ENCODE results near the gene ST6GALNAC5. TPM values are rescaled to one million over a fixed set of nuclear protein-coding genes. Genes with fewer than 3 reads are reported as not detected.
"Not testable (repeated sequence)": the region's sequence is repeated elsewhere in the genome, so short reads cannot be mapped to it uniquely, and the experiment has no call there.

ST6GALNAC5 gene
- total RNA-seq, 4 donors from 2014 or later: 0.44 to 3.2 (median 0.65) TPM; not detected in 1

DNA sequence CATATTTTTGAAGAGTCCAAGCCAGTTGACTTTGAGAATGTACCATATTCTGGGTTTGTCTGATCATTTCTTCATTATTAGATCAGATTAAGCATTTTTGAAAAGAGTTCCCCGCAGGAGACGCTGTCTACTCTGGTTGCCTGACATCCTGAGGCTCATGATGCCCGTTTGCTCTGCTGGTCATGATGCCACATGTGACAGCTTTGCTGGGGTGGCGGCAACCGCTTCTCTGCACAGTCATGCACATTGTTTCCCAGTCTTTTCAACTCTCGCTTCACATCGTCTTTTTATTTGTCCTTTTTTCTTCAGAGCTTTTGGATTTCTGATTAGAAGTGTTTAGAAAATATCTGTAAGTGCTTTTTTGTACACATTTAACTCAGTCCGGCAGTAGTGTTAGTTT lies 90.7 kb downstream of the ST6GALNAC5 start:
- ATAC-seq (ENCODE audit: low FRiP score): no peak
- TF ChIP-seq, protein P1, sequence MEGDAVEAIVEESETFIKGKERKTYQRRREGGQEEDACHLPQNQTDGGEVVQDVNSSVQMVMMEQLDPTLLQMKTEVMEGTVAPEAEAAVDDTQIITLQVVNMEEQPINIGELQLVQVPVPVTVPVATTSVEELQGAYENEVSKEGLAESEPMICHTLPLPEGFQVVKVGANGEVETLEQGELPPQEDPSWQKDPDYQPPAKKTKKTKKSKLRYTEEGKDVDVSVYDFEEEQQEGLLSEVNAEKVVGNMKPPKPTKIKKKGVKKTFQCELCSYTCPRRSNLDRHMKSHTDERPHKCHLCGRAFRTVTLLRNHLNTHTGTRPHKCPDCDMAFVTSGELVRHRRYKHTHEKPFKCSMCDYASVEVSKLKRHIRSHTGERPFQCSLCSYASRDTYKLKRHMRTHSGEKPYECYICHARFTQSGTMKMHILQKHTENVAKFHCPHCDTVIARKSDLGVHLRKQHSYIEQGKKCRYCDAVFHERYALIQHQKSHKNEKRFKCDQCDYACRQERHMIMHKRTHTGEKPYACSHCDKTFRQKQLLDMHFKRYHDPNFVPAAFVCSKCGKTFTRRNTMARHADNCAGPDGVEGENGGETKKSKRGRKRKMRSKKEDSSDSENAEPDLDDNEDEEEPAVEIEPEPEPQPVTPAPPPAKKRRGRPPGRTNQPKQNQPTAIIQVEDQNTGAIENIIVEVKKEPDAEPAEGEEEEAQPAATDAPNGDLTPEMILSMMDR (IDR thresholded peaks at IDR 0.05): no peak
- no peak for DNase-seq (ENCODE audit: low spot score)

DNA sequence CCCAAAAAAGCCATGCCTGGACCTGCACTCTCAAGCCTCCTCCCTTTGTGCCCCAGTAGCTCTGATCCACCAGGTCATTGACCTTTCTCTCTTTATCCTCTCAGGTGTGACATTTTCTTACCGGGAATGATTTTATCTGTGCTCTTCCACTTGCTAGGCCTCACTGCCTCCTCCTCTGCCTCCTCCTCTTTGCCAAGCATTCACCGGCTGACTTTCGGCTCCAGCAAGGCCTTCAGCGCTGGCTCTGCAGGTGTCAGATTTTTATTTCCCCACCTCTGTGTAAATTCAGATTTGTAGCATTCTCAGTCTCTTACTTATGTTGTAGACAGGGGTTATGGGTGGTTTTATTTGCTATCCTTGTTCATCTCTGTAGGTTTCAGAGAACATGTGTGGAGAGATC lies 91.5 kb downstream of the ST6GALNAC5 start:
- TF ChIP-seq, protein P1 (IDR thresholded peaks at IDR 0.05): no peak
- ATAC-seq (ENCODE audit: low FRiP score): no peak
- DNase-seq (ENCODE audit: low spot score): no peak

DNA sequence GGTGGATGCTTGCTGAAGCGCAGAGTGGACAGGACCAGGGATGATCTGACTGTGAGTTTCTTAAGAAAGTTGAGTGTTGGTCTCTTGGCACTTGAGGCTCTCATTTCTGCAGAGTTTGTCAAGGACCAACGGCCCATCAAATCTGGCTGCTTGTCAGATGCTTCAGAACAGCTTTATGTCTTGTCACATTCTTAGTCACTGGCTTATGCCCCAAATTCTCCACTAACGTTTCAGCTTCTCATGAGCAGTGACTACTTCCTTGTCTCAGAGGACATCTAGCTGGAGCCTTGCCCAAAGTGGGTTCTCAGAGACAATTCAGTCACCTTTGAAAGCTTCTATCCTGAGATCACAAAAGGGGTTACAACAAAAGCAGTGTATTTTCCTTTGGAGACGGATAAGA lies 92.3 kb downstream of the ST6GALNAC5 start:
- no peak for DNase-seq (ENCODE audit: low spot score)
- TF ChIP-seq, protein P1 (IDR thresholded peaks at IDR 0.05): no peak
- ATAC-seq (ENCODE audit: low FRiP score): no peak

DNA sequence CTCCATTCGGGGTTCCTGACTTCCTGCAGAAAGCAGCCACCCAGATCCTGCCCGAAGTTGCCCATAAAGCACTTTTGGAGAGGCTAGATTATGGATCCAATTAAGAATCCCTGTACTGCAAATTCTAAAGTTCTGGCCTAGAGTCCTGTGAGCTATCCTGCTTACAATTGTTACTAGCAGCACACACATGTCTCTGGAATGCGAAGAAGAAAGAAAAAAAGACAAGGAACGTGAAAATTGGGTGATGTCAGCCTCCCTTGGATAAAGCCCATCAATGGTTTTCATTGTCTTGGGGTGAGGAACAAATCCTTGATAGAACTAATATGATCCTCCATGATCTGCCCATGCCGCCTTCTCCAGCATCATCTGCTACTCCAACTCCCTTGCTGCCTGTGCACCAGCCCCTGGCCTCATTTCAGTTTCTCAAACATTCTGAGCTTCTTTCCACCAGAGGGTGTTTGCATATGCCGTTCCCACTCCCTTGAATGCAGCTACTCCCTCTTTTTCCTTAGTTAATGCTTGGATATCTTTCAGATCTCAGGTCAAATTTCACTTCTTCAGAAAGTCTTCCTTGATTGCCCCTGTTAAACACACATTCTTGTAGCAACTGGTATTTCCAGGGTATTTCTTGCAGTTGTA lies 94.0 kb downstream of the ST6GALNAC5 start:
- TF ChIP-seq, protein P1 (IDR thresholded peaks at IDR 0.05): no peak
- DNase-seq (ENCODE audit: low spot score): no peak
- no peak for ATAC-seq (ENCODE audit: low FRiP score)

DNA sequence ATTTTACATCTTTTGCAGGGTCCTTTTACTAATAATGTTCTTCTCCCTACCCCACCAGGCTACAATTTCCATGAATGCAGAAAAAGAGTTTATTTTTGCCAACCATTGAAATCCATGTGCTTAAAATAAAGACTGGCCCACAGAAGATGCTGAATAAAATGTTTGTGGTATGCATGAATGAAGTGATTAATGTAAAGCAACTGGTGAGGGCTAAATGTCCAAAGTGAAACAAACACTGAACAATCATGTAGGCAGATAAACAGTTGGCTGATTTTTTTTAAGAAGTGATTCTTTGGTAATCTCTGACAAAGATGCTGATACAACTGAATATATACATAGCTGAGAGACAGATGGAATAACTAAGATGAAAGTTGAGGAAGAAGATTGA lies 94.5 kb downstream of the ST6GALNAC5 start:
- no peak for DNase-seq (ENCODE audit: low spot score)

DNA sequence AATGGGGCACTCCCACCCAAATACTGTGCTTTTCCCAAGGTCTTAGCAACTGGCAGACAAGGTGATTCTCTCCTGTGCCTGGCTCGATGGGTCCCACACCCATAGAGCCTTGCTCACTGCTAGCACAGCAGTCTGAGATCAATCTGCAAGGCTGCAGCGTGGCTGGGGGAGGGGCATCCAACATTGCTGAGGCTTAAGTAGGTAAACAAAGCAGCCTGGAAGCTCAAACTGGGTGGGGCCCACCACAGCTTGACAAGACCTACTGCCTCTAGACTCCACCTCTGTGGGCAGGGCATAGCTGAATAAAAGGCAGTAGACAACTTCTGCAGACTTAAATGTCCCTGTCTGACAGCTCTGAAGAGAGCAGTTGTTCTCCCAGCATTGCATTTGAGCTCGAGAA lies 114.0 kb downstream of the ST6GALNAC5 start:
- DNase-seq (ENCODE audit: low spot score); ATAC-seq (ENCODE audit: low FRiP score): not testable (repeated sequence)

More for the DNA sequence above, 94.5 kb downstream of the ST6GALNAC5 start:
- TF ChIP-seq, protein P1 (IDR thresholded peaks at IDR 0.05): no peak
- no peak for ATAC-seq (ENCODE audit: low FRiP score)

DNA sequence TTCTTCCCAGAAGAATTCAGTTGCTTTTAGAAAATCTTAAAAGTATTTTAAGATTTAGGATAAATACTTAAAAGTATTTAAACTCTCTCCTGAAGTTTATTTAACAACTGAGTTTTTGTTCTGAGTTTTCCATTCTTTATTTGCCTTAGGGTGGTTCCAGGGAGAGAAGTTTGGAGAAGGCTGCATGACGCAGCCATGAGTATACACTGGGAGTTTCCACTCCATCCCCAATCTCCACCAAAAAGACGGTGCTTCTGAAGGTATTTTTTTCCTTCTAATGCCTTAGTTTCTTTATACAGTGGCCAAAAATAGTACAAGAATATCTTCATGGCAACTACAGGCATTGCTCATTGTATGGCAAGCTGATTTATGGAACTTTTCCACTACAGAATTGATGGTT lies 122.7 kb downstream of the ST6GALNAC5 start:
- TF ChIP-seq, protein P1 (IDR thresholded peaks at IDR 0.05): no peak
- no peak for DNase-seq (ENCODE audit: low spot score)
- ATAC-seq (ENCODE audit: low FRiP score): no peak
